CD4-positive, alpha-beta T cell treated with Interleukin-21 for 1 hour (primary cell): ENCODE data around the gene PTCH1.

Experiments used
- DNase-seq: peaks from one replicate; pipeline ENCODE4 v3.0.0-alpha.2; 2020

The PTCH1 gene

GRCh38 chr9:95511952-95512708 is 4.6 kb downstream of the PTCH1 start:
- DNase-seq: no peak

- DNase-seq: no peak
Observed at GRCh38 chr9:95511616-95511931, 5.2 kb downstream of the PTCH1 start.

- DNase-seq: peak; percentile 85
Observed at GRCh38 chr9:95510709-95511615, 5.8 kb downstream of the PTCH1 start.

- DNase-seq: no peak
Observed at GRCh38 chr9:95509851-95510708, 6.7 kb downstream of the PTCH1 start.

GRCh38 chr9:95508968-95509850 is 7.6 kb downstream of the PTCH1 start:
- peak; percentile 74 for DNase-seq

GRCh38 chr9:95508242-95508967 is 8.4 kb downstream of the PTCH1 start:
- no peak for DNase-seq

- DNase-seq: peak; percentile 54
Observed at GRCh38 chr9:95507464-95508241, 9.1 kb downstream of the PTCH1 start.

- DNase-seq: peak; percentile 33
Observed at GRCh38 chr9:95506678-95507463, 9.9 kb downstream of the PTCH1 start.

- peak; percentile 19 for DNase-seq
Observed at GRCh38 chr9:95506428-95506677, 10.4 kb downstream of the PTCH1 start.

- DNase-seq: peak; percentile 38
Observed at GRCh38 chr9:95505717-95506427, 10.9 kb downstream of the PTCH1 start.

GRCh38 chr9:95505072-95505716 is 11.6 kb downstream of the PTCH1 start:
- DNase-seq: no peak

GRCh38 chr9:95504053-95504963 is 12.5 kb downstream of the PTCH1 start:
- no peak for DNase-seq

GRCh38 chr9:95503369-95503768 is 13.4 kb downstream of the PTCH1 start:
- no peak for DNase-seq

GRCh38 chr9:95502248-95502647 is 14.5 kb downstream of the PTCH1 start:
- DNase-seq: no peak

GRCh38 chr9:95499847-95500246 is 16.9 kb downstream of the PTCH1 start:
- no peak for DNase-seq

- no peak for DNase-seq
Observed at GRCh38 chr9:95499046-95499676, 17.6 kb downstream of the PTCH1 start.

- no peak for DNase-seq
Observed at GRCh38 chr9:95498641-95499040, 18.1 kb downstream of the PTCH1 start.
